HG03469 (cell line): ENCODE results near the gene LRCH4.
"Not testable (repeated sequence)": the region's sequence is repeated elsewhere in the genome, so short reads cannot be mapped to it uniquely, and the experiment has no call there.

Source experiments
- ATAC-seq: cut with Tn5 transposase; IDR thresholded peaks from one replicate; pipeline ENCODE4 v1.9.1; 2021; ENCODE audit warnings: mild to moderate bottlenecking, moderate library complexity, moderate number of reproducible peaks; ENCODE audit not compliant: unreplicated experiment

The LRCH4 gene

DNA sequence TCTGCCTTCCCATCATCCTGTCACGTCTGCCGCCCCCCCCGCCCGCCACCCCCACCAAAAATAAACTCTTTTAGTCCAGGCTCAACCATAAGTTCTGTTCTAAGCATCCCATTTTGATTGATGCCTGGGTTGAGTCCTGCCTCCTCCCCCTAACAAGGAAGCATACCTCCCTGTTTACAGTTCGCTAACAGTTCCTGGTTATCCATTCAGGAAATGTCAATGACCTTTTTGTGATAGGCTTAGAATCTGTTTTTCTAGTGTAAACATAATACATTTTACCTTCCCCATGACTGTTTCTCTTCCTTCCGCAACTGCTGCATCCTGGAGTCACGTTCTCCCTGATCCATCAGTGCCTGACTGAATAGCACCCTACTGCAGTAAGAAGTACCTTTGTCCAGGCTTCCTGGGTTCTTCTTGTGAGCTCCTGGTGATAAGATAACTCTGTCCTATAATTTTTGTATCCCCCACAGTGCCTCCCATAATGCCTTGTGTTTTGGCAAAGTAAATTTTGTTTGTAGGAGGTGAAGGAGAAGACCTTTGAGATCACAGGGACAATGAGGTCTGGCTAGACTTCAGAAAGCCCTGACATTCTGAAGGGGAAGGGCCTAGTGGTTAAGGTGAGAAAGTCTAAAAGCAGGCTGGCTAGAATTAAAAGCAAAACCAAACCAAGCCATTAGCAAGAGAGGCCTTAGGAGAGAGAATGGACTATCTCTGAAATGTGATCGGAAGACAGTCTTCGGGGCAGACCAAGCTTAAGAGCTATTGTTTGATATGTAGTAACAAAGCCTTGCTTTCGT is 39.6 kb downstream of the LRCH4 start:
- ATAC-seq: no peak

DNA sequence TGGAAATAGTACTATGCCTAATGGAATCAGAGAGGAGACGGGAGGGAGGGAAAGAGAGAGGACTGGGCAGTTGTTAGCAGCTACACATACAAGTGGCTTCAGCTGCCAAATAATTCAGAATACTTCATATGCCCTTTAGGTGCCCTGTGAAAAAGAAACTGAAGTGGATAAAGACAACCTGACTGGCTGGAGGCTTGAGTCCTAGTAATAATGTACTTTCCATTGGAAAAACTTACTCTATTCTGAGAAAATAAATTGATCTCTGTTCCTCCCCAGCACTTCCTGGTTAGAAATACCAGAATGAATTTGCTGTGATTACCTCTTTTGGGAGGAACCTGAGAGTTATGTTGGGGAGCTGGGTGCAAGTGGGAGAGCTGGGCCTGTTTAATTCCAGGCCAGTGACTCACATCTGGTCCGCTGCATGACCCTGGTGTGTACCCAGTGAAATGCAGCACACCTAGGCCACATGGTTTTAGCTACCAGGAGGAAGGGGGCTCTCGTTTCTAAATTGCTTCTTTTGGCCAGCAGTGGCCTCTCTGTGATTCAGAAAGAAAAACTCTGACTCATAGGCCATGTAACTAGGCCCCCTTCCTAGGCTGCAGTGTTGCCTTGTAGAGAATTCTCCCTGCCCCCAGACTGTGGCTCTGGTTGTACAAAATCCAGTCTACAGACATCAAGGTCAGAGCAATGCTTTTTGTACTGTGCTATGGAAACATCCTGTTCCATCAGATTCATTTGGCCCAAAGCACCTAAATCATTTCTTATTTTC is 40.4 kb downstream of the LRCH4 start:
- no peak for ATAC-seq

DNA sequence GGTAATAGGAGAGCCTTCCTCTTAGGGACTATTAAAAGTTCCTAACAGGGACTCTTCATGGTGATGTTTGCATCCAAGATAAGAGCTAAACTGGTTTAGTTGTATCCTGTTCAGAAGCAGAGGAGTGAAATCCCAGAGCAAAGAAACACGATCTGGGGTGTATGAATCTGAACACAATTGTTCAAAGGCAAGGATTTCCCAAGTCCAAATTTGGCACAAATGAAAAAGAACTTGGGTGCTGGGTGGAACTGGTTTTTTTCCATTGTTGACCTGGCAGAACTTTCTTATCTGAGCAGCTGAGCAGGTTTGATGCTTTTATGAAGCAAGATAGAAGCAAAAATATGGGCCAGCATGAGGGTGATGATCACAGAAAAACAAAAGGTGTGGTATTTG is 41.0 kb downstream of the LRCH4 start:
- ATAC-seq: no peak

DNA sequence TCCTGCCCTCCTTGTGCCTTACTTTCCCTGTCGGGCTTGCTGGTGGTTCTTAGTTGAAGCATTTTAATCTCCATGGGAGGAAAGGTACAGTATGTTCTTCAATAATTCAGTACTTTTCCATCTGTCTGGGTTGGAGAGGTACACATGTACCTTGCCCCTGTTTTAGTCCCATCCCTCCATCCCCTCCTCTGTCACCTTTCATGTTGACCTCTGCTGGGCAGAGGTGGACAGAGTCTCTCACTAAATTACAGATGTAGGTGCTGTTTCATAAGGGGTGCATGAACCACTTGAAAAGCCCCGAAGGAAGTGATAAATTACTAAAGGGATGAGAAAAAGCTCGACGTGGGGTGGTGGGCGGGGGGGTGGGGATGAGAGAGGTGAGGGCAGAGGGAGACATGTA is 41.5 kb downstream of the LRCH4 start:
- ATAC-seq: no peak

GRCh38 chr7:100543586-100543985 is 42.3 kb downstream of the LRCH4 start:
- no peak for ATAC-seq

DNA sequence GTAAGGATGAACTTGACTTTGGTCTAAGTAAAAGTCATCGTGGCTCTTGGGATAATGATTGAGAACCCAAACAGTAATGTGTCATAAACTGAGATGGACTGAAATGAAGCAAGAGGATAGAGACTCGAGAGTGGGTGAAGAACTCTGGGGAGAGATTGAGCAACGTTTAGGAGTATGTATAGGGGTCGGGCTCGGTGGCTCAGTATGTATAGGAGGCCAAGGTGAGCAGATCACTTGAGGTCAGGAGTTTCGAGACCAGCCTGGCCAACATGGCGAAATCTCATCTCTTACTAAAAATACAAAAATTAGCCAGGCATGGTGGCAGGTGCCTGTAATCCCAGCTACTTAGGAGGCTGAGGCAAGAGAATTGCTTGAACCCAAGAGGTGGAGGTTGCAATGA is 44.6 kb downstream of the LRCH4 start:
- ATAC-seq: not testable (repeated sequence)

DNA sequence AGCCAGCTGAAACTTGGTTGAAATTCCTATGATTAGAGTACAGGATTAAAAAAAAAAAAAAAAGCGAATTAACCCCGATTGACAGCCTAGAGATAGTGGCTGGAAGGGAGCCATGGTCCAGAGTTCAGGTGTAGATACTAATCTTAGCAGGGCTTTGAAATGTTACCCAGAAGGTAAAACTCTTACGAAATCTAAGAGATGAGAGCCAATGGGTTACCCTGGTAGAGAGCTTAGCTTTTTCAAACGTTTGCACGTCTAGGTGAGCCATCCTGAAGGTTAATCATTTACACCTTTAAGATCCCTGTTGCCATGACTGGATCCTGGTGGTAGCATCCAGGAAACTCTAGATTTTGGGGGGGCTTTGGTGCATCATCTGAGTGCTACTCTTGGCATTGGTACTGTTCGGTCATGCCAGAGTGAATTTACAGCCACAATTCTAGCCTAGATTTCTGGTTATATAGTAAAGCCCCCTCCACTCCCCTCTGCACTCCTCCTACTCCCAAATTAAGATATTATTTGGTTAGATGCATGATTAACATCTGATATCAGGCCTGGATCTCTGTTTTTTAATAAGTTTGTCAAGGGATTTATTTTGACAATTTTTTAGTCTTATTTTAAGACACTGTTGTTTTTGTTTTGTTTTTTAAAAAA is 45.7 kb downstream of the LRCH4 start:
- no peak for ATAC-seq

GRCh38 chr7:100539436-100540006 is 46.4 kb downstream of the LRCH4 start:
- no peak for ATAC-seq

DNA sequence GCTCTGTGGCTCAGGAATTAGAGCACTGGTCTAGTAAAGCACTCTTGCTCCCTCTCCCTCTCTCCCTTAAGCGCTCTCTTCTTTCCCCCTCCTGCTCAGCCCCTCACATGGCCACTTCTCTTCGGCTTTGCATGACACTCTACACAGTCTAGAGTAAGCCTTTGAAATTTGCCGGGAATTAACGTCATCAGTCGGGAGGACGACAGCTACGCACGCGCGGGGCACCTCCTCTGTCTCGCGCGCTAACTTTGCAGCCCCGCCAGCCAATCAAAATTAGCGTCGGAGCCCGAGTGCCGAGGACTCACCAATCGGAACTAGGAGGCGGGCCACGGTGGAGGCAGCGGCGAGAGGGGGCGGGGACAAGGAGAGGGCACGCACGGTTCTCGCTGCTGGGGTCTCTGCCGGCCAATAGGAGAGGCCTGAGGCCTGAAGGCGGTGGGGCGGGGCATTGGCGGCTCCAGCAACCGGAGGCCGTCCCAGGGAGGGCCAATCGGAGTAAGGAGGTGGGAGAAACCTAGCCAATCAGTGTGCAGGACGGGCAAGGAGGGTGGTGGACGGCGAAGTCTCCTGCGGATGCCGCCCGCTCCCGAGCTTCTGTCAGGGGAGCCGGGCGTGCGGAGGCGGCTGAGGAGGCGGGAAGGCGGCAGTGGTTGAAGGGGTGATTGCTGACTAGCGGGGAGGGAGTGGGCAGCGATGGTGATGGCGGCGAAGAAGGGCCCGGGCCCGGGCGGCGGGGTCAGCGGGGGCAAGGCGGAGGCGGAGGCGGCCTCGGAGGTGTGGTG is 47.1 kb downstream of the LRCH4 start, which contains the start of gene AGFG2:
Gene AGFG2, plus strand, starts transcription at position 550 of the 782 bp plus-strand sequence. Its CDS starts 144 bp downstream, at position 694.
- ATAC-seq: peak; percentile 77

- ATAC-seq: no peak
Observed at GRCh38 chr7:100538348-100538653, 47.6 kb downstream of the LRCH4 start.

DNA sequence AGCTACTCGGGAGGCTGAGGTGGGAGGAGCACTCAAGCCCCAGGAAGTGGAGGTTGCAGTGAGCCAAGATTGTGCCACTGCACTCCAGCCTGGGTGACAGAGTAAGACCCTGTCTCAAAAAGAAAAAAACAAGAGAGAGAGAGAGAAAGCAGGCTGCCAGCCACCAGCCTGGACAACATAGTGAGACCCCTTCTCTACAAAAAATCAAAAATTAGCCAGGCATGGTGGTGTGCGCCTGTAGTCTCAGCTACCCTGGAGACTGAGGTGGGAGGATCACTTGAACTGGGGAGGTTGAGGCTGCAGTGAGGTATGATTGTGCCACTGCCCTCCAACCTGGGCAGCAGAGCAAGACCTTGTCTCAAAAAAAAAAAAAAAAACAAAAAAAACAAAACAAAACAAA is 49.2 kb downstream of the LRCH4 start:
- ATAC-seq: not testable (repeated sequence)

DNA sequence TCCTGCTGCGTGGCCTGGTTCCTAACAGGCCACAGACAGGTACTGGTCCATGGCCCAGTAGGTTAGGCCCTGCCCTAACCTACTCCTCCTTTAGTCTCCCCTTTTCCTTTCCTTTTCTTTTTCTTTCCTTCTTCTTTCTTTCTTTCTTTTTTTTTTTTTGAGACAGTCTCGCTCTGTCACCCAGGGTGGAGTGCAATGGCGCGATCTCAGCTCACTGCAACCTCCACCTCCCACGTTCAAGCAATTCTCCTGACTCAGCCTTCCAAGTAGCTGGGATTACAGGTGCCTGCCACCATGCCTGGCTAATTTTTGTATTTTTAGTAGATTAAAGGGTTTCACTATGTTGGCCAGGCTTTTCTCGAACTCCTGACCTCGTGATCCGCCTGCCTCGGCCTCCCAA is 49.9 kb downstream of the LRCH4 start:
- ATAC-seq: not testable (repeated sequence)

GRCh38 chr7:100532165-100533022 is 53.5 kb downstream of the LRCH4 start:
- ATAC-seq: no peak

DNA sequence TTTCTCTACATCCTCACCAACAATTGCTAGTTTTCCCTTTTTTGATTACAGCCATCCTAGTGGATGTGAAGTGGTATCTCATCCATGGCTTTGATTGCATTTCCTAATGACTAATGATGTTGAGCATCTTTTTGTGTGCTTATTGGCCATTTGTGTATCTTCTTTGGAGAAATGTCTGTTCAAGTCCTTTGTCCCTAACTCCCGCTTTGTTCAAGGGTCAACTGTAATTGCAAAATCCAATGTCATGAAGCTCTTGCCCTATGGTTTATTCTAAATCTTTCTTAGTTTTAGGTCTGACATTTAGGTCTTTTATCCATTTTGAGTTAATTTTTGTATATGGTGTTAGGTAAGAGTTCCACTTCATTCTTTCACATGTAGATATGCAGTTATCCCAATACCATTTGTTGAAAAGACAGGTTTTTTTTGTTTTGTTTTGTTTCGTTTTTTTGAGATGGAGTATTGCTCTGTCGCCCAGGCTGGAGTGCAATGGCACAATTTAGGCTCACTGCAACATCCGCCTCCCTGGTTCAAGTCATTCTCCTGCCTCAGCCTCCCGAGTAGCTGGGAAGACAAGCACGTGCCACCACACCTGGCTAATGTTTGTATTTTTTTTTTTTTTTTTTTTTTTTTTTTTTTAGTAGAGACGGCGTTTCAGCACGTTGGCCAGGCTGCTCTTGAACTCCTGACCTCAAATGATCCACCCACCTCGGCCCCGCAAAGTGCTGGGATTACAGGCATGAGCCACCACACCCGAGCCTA is 57.6 kb downstream of the LRCH4 start:
- not testable (repeated sequence) for ATAC-seq
